H1 (cell line): Measurements from ENCODE around the gene HSD17B8. TPM values are rescaled to one million over a fixed set of nuclear protein-coding genes. Genes with fewer than 3 reads are reported as not detected.

Experiments used
- BCL11A ChIP-seq, 2 experiments: IDR thresholded peaks; one replicate each; pipeline ENCODE4 v1.6.1; 2011; ENCODE audit warnings: low read depth in 2 of 2, low read length in 2 of 2, mild to moderate bottlenecking in 2 of 2
- BRCA1 ChIP-seq: IDR thresholded peaks from 2 replicates; pipeline ENCODE4 v1.6.1; 2012; ENCODE audit warnings: low read depth, low read length, improper control_type of control experiment
- CEBPB ChIP-seq: IDR thresholded peaks from 2 replicates; pipeline ENCODE4 v1.6.1; 2012; ENCODE audit warnings: low read depth, low read length
- CHD7 ChIP-seq: fragments of 300-600 bp; sonication (generic); IDR thresholded peaks from 2 replicates; pipeline ENCODE4 v1.7.1; 2012; ENCODE audit warnings: low read length, moderate library complexity, mild to moderate bottlenecking, inconsistent platforms; ENCODE audit not compliant: insufficient replicate concordance
- CTCF ChIP-seq, 3 experiments: IDR thresholded peaks; 1 replicate in 2 of 3; 2 replicates in 1 of 3; pipeline versions ENCODE4 v1.5.1 to v1.6.1; 2011; ENCODE audit warnings: low read length in 3 of 3, mild to moderate bottlenecking in 3 of 3, inconsistent platforms in 2 of 3, low read depth in 1 of 3, moderate library complexity in 1 of 3; ENCODE audit not compliant: insufficient read depth in 1 of 3; ENCODE audit errors: control extremely low read depth in 1 of 3
- HDAC2 ChIP-seq, 2 experiments: fragments of 300-600 bp in 1 of 2; sonication (generic) in 1 of 2; IDR thresholded peaks; 2 replicates each; pipeline ENCODE4 v1.6.1; 2011 to 2012; ENCODE audit warnings: low read depth in 2 of 2, low read length in 2 of 2, mild to moderate bottlenecking in 2 of 2, moderate library complexity in 2 of 2, borderline replicate concordance in 1 of 2, inconsistent platforms in 1 of 2
- JUND ChIP-seq: IDR thresholded peaks from 2 replicates; pipeline ENCODE4 v1.6.1; 2011; ENCODE audit warnings: mild to moderate bottlenecking, improper control_type of control experiment, low read length
- SUZ12 ChIP-seq: fragments of 200-600 bp; sonication (generic); IDR thresholded peaks from 2 replicates; pipeline ENCODE4 v1.6.1; 2012; ENCODE audit warnings: mild to moderate bottlenecking, inconsistent platforms, low read length, moderate library complexity, mixed read lengths
- TAF1 ChIP-seq: IDR thresholded peaks from 2 replicates; pipeline ENCODE4 v1.6.1; 2011; ENCODE audit warnings: mild to moderate bottlenecking, low read depth, low read length
- polyA plus RNA-seq, 7 experiments: library from polyadenylated mRNA; depleted of rRNA in 3 of 7; stranded (reverse) in 5 of 7; unstranded in 2 of 7; fragments of >200 nt in 5 of 7; fragments of 200-250 nt in 2 of 7; gene quantifications; 1 replicate in 5 of 7; 2 replicates in 1 of 7; 4 replicates in 1 of 7; pipeline versions ENCODE4 v1.2.1 to v1.2.3, GENCODE V29; 2011 to 2013; ENCODE audit warnings: missing spikeins in 2 of 7, mixed read lengths in 2 of 7
- total RNA-seq: library from RNA; stranded (reverse); fragmentation: NEBNext Ultra II Directional; extraction: Animal tissue kit (Norgen Biotek cat#: 25700); gene quantifications from 2 replicates; pipeline ENCODE4 v1.2.1, GENCODE V29; 2021

The HSD17B8 gene
- total and polyA plus RNA-seq, 2 of the 8 experiments (the other 6 are each of a cell fraction or from before 2014, with no cell fraction given), result 3.3 to 17.1 TPM

- no peak for TF ChIP-seq CHD7
- TF ChIP-seq TAF1, result no peak
- TF ChIP-seq JUND, result no peak
- TF ChIP-seq BRCA1, result no peak
- no peak for TF ChIP-seq SUZ12
- TF ChIP-seq HDAC2 (IDR thresholded peaks at IDR 0.05; ENCODE audit: borderline replicate concordance in 1 of 2, low read depth in 2 of 2, low read length in 2 of 2), result no peak
- no peak for TF ChIP-seq CEBPB
- no peak for TF ChIP-seq BCL11A (IDR thresholded peaks at IDR 0.05; ENCODE audit: low read depth in 2 of 2, low read length in 2 of 2)
- TF ChIP-seq CTCF (IDR thresholded peaks at IDR 0.05; ENCODE audit: control extremely low read depth in 1 of 3, insufficient read depth in 1 of 3, low read depth in 1 of 3, low read length in 3 of 3), result no peak
Measured at GRCh38 chr6:33166363-33166762, 38.1 kb upstream of the HSD17B8 start (continued).
